ENCODE results near the gene TMEM259.

TMEM259 gene

DNA sequence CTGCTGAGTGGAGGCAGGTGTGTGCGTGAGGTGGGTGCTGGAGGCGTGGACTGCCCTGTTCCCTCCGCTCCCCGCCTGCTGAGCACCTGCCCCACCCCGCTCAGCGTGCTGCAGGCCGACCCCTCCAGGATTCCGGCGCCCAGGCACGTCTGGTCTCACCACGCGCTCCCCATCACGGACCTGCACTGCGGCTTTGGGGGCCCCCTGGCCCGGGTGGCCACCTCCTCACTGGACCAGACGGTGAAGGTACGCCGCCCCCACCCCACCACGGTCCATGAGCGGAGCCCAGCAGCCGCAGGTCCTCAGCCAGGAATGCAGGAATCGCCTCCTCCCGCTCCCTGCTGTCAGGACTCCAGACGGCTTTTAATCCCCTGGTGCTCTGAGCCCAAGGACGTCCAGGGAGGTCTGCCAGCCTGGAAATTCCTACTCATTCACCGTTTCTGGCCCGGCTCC, 30.8 kb downstream of the TMEM259 start:
- DNase-seq: no peak

DNA sequence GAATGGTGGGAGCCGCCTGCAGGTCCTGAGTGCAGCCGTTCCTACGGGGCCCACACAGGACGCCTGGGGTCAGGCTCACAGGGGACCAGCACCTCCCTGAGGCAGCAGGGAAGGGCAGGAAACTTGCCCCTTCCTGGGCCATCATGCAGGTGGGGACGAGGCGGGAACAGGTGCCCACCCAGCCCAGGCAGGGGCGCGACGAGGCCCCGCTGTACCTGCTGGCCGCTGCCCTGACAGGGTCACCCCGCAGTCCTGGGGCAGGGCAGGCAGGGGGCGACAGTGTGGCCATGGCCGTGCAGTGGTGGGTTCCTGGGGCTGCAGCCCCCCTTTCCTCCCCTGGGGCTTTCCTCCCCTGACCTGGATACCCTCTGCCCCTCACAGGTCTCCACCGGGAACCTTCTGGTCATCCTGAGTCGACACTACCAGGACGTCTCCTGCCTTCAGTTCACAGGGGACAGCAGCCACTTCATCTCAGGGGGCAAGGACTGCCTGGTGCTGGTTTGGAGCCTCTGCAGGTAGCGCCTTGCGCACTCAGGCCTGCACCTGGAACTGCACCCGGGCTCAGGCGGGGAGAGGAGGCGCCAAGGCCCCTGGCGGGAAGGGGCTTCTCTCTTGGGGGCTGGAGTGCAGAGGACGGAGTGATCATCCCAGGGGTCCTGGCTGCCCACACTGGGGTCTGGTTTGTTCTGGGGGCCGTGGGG, 31.4 kb downstream of the TMEM259 start:
- no peak for DNase-seq

DNA sequence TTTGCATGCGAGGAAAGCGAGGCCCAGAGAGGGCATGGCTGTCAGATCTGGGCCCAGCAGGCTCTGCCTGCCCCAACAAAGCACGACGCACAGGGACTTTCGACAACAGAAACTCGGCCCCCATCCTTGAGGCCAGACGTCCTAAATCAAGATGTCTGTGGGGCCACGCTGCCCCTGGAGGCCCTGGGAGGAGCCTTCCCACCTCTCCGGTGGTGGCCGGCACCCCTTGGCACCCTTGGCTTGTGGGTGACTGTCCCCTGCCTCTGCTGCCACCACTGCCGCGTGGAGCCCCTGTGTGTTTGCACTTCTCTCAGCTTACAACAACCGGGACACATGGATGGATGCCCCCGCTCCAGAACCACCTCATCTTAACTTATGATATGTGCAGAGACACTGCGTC, 32.4 kb downstream of the TMEM259 start:
- no peak for DNase-seq

DNA sequence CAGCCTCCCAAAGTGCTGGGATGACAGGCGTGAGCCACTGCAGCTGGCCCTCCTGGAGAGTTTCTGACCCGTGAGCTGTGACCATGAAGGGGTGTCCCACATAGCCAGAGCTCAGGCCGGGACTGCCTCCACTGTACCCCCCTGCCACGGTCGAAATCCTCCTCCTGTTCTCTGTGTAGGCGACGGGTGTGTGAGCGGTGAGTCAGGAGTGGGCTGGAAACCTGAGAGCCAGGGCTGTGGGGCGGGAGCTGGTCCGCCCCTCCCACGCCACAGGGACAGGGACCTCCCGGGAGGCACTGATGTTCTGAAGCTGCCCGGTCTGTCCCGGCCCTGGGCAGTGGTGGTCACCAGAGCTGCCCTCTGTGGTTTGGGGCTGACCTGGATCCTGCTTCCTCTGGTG, 32.8 kb downstream of the TMEM259 start:
- no peak for DNase-seq

DNA sequence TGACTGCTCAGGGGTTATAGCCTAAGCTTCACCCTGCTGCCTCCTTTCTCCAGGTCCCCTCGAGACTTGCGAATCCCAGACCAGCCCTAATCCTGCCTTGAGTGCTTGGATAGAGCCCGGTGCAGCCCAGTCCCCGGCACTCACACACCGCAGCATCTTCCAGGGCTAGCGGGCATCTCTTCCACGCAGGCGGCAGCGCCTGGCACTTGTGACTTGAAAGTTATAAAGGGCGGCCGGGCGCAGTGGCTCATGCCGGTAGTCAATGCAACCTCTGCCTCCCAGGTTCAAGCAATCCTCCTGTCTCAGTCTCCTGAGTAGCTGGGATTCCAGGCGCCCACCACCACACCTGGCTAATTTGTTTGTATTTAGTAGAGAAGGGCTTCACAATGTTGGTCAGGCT, 34.8 kb downstream of the TMEM259 start:
- DNase-seq: no peak

DNA sequence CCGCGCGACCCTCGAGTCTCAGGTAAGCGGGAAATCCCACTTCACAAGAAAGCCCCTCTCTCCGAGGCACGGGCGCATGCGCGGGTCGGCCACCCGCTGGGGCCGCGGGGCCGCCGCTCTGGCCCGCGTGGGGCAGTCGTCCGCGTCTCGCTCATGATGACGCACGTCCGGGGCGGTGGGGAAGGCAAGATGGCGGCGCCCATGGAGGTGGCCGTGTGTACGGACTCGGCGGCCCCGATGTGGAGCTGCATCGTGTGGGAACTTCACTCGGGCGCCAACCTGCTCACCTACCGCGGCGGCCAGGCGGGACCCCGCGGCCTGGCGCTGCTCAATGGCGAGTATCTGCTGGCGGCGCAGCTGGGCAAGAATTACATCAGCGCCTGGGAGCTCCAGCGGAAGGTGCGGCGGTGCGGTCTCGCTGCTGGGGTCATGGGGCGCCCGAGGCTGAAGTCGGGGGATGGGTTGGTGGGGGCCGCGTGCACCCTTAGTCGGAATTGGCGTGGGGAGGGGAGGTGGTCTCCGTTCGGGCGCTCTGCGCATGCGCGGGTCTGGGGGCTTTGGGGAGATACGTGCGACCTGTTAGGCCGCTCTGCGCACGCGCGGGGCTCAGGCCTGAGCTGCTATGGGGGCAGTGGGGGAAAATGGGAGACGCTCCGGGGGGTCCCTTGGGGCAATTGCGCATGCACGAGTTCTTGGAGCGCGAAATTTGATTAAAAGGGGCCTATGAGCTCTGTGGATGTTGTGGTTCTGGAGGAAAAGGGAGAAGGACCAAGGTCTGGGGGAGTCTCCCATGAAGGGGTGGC, 36.6 kb downstream of the TMEM259 start, which contains the start of gene WDR18:
WDR18 (plus strand) TSS at position 181 of the 803 bp plus-strand sequence; CDS start at position 190, 9 bp downstream.
- DNase-seq: peak; percentile 67 to 96 (median 89)

DNA sequence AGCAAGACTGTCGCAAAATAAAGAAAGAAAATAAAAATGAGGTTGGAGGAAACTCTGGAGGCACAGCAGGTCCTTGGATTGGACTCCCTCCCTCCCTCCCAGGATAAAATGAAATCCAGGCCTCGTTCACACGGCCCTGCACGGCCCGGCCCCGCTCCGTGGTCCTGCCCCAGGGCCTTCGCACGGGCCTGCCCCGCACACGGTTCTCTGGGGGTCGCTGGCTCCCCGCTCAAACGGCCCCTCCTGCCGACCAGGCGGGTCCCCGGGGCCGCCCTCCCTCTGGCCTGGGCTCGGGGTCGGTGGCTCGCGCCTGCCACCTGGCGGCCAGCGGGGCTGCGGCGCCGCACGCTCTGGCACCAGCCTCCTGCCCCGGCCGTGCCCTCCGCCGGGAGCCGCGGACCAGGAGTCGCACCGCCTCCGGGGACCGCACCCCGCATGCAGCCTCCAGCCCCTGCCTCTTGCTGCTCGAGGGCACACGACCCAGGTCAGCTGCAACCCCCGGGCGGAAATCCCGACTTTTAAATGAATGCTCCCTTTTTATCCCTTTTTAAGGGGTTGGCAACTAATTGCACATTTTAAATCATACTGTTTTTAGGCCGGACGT, 38.3 kb downstream of the TMEM259 start:
- peak in 48 of 51 donors; percentile 18 to 86 (median 54) for DNase-seq

DNA sequence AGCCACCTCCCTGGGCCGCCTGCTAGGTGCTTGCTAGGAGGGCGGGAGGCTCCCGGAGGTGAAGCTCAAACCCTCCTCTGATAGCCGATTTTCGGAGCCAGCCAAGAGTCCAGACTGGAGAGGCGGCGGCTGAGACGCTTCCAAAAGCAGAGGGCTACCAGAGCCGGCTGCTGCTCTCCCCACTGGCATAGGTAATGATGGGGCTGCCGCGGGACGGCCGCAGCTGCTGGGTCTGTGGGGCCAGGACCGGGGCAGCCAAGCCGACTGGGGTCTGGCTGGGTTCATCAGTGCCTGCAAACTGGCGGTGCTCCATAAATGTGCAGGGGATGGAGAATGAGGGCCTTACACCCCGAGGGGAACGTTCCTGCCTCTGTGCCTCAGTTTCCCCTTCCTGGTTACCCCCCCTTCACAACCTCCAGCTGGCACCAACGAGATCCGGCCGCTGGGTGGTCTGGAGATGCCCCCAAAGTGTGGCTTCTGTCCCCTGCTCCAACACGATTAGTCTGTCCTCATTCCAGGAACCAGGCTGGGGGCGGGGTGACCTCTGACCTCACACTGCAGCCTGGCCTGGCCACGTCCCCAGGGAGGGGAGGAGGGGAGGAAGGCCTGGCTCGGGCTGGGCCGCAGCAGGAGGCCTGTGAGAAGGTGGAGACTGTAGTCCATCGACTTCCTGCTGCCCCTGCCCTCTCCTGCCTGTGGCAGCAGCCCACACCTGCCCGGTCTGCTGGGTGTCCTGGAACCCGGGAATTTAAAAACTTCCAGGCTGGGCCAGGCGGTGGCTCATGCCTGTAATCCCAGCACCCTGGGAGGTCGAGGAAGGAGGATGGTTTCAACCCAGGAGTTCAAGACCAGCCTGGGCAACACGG, 40.6 kb downstream of the TMEM259 start:
- no peak for DNase-seq

DNA sequence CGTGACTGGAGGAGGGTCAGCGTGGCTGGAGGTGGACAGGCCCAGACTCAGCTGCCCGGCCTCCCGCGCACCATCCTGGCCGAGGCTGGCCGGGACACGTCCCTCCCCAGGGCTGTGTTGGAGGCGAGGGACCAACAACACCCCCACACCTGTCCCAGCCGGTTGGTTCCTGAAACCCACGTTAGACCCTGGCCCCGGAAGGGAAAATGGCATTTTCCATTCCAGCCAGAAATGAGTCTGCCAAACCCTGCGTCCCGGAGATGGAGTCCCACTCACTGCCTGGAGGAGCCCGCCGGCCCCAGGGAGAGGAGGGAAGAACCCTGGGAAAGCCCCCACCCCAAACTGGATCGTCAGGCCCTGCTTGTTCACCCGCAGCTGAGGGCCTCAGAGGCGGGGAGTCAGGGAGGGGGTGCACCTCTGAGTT, 41.6 kb downstream of the TMEM259 start:
- DNase-seq: no peak

DNA sequence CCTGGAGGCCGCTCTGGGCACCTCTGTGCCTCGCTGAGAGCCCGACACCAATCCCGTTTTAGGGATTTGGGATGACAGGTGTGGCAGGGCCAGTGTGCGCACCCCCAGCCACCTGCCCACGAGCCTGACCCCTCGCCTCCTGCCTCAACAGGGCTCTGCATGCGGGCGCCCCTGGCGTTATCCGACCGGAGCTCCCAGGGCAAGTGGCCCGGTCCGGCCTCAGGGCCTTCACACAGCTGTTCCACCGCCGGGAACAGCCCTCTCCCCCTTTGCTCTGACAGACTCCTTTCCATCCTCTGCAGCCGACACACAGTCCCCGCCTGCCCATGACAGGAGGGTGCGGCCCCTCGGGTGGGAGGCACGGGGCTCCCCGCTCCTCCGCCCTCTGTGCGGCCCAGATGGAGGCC, 43.9 kb downstream of the TMEM259 start:
- no peak for DNase-seq

DNA sequence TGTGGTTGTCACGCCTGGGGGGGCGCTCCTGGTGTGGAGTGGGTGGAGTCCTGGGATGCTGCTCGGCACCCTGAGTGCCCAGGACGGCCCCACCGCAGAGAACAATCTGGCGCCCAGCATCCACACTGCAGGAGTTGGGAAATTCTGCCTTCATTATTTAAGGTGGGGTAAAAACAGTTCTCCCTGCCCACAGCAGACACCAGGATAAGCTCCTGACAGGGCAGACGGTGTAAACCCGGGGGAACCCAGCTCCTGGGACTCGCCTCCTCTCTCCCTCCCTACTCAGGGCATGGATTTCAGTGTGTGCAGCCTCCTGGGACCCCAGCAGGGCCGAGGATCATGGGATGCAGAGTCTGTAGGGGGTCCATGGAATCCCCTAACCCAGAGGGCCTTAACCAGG, 44.4 kb downstream of the TMEM259 start:
- no peak for DNase-seq

DNA sequence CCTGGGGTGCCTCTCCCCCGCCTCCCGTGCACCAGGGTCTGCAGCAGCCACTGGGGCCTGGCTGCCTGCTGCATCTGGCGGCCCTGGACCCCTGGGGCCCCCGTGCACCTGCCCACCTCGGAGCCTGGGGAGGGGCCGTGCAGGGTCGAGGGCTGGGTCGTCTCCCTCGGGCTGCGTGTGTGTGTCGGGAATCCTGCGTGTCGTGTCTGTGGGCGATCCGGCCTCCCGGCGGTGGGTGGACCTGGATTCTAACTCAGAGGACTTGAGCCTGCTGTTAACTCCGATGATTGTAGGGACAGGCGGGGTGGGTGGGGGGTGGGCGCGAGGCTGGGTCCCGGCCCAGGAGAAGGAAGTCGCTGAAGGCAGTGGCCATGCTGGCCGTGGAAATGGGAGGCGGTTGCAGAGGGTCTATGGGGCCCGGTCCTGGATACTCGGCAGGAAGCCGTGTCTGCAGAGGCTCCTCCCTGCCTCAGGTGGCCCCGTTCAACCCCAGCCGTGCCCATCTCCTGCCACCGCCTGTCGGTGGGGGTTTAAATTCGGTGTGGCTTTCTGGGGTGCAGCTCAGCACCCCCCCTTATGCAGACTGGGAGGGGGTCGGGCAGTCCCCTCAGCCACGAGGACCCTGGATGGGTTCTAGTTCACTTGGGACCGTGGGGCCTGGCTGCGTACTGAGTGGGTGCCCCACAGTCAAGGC, 46.2 kb downstream of the TMEM259 start:
- no peak for DNase-seq

DNA sequence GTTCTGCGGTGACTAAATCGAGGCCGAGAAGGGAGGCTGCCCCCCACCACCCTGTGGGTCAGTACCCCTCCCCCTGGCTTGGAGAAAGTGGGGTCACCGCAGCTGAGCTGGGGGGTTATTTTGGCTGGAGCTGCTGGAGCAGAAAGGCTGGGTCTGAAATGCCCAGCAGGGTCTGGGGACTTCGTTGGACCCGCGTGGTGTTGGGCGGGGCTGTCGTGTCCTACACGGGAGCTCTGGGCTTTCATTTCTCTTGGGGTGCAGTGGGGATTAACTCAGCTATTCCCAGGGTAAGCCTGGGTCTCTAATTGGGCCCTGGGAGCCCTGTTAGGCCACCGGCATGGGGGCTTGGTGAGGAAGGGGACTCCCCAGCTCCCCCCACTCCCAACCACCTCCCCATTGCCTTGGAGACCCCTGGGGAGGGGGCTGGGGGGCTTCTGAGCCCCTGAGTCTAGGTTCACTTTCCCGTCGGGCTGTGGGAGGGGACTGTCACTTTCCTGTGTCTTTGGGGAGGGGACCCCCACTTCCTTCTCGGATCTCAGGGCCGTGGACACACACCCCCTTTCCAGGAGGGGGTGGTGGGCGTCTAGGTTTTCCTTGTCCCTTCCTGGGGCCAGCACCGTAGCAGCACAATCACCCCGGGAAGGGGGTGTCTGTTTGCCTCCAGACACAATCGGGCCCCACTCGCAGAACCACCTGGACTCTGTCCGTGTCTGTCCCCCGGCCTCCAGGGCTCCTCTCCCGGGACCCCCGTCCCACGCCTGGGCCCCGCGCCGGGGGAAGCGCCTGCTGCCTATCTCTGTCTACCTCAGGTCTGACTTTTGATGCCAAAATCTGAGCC, 47.0 kb downstream of the TMEM259 start:
- no peak for DNase-seq

DNA sequence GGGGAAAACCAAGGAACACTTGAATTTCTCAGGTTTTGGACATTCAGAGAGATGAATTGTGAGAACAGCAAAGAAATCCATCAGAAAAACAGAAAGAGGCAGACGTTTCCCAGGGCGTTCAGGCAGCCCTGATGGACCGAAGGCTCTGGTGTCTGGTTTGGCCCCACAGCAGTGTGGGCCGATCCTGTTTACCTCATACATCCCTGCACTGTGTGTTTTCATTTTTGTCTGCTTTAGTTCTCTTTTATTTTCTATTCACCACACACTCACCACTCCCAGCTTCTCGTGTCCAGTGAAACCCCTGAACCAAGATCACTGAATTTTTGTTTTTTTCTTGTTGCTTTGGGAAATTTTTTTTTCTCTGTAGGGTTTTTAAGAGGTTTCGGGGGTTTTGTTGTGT, 48.6 kb downstream of the TMEM259 start:
- DNase-seq: no peak

DNA sequence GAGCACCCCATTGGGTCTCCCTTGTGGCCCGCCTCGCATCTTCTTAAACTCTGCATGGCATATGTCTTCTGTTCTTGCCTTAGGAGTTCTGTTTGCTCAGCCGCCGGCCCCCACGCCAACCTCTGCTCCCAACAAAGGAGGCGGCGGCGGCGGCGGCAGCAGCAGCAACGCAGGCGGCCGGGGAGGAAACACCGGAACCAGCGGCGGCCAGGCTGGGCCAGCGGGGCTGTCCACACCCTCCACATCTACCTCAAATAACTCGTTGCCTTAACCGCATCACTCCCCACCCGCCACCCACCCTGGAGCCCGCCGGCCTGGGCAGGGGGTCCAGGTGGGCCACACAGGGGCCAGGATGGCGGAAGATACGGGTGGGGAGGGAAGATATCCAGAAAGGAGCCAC, 49.1 kb downstream of the TMEM259 start:
- DNase-seq: no peak

DNA sequence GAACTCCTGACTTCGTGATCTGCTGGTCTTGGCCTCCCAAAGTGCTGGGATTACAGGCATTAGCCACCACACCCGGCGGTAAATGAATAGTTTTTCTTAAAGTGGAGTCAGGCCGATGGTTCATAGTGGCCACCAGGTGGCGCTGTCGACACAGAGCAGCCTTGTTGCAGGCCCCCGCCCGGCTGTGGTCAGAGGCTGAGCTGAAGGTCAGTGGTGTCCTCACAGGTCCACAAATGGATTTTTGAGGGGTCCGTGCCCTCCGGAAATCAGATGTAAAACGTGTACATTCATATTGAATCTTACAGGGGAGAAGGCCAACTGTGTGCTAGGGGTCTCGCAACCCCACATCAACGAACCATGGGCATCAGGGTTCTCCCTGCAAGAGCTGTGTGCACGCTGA, 50.2 kb downstream of the TMEM259 start:
- no peak for DNase-seq

DNA sequence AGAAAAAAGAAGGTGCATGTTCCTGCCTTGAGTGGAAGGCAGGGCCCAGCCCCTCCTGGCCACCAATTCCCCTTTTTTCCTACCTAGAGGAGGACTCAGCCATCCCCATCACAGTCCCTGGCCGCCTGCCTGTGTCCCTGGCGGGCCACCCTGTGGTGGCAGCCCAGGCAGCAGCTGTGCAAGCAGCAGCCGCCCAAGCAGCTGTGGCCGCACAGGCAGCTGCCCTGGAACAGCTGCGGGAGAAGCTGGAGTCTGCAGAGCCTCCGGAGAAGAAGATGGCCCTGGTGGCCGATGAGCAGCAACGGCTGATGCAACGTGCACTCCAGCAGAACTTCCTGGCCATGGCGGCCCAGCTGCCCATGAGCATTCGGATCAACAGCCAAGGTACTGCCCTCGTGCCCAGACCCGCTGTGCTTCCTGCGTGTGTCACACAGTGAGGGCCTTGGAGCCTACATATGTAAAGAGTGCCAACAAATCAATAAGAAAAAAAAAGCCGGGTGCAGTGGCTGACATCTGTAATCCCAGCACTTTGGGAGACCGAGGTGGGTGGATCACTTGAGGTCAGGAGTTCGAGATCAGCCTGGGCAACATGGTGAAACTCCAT, 54.3 kb downstream of the TMEM259 start:
- DNase-seq: no peak

DNA sequence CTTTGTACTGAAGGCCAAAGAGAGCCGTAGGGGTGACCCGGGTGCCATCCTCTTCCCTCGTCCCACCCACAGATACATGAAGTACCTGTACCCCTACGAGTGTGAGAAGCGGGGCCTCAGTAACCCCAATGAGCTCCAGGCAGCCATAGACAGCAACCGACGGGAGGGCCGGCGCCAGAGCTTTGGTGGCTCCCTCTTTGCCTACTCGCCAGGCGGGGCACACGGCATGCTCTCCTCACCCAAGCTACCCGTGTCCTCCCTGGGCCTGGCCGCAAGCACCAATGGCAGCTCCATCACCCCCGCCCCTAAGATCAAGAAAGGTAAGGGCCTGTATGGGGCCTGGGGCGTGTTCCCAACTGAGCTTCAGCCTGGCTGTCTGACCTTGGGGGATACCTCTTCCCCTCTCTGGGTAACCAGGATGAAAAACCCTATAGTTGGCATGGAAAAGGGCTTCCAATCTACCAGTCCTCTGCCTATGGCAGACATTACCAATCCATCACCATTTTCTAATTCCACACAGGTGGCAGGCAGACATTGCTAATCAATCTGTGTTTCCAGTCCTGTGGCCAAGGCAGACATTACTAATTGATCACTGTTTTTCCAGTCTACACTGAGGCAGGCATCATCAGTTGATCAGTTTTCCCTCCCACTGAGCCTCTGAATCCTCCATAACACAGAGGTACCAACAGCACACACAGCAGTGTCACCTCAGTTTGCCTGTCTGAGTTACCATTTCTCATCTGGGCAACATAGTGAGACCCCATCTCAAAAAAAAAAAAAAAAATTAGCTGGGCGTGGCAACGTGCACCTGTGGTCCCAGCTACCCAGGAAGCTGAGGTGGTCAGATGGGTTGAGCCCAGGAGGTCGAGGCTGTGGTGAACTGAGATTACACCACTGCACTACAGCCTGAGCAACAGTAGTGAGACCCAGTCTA, 55.9 kb downstream of the TMEM259 start:
- no peak for DNase-seq
